IMR-90 (cell line): ENCODE data around the gene MMAB. TPM values are rescaled to one million over a fixed set of nuclear protein-coding genes. Genes with fewer than 3 reads are reported as not detected.

Source experiments
- ATAC-seq: fragments of 200-7000 bp; cut with Tn5 transposase; 2 replicates; pipeline ENCODE4 v1.9.1; 2020; ENCODE audit warnings: low read depth, mild to moderate bottlenecking, moderate library complexity
- BruUV-seq: library from RNA; stranded (reverse); fragments of 400-500 nt; replicated peaks from 2 replicates; lab custom pipeline; 2021; lab: Mats Ljungman, UMichigan
- CTCF ChIA-PET: fragments of 300-600 bp; formaldehyde crosslinking; extraction: SDS; loops from one replicate; lab custom pipeline; 2021; ENCODE audit warnings: antibody characterized with exemption; lab: Yijun Ruan, JAX
- POLR2A ChIA-PET: fragments of 300-600 bp; sonication (Branson Sonifier 250); formaldehyde crosslinking; loops from one replicate; lab custom pipeline; 2022; ENCODE audit warnings: antibody characterized with exemption; ENCODE audit not compliant: unreplicated experiment; lab: Charles Lee
- DNase-seq: peaks from one replicate; pipeline ENCODE4 v3.0.0; 2013
- H2AFZ ChIP-seq: replicated peaks from 2 replicates; pipeline ENCODE3; 2013; ENCODE audit warnings: low read length, mild to moderate bottlenecking; ENCODE audit not compliant: poor library complexity
- H2AK5ac ChIP-seq: 2 replicates; pipeline ENCODE4 v1.6.1; 2013; ENCODE audit warnings: low read depth, low read length, inconsistent platforms
- H2AK9ac ChIP-seq: replicated peaks from 2 replicates; pipeline ENCODE3; 2013; ENCODE audit warnings: mild to moderate bottlenecking, low read depth, low read length, moderate library complexity; ENCODE audit not compliant: poor library complexity
- H2BK120ac ChIP-seq: 2 replicates; pipeline ENCODE4 v1.6.1; 2013; ENCODE audit warnings: low read depth, low read length, inconsistent platforms
- H2BK15ac ChIP-seq: 3 replicates; pipeline ENCODE4 v1.6.1; 2013; ENCODE audit warnings: low read depth, low read length, inconsistent platforms
- H2BK20ac ChIP-seq: 2 replicates; pipeline ENCODE4 v1.6.1; 2013; ENCODE audit warnings: low read depth, mild to moderate bottlenecking, inconsistent platforms, low read length, moderate library complexity
- H2BK5ac ChIP-seq: 2 replicates; pipeline ENCODE4 v1.6.1; 2013; ENCODE audit warnings: mild to moderate bottlenecking, low read depth, low read length, inconsistent platforms; ENCODE audit not compliant: poor library complexity, severe bottlenecking
- H3K14ac ChIP-seq: replicated peaks from 2 replicates; pipeline ENCODE4 v1.6.1; 2013; ENCODE audit warnings: low read depth, low read length, inconsistent platforms
- H3K18ac ChIP-seq: 2 replicates; pipeline ENCODE4 v1.6.1; 2013; ENCODE audit warnings: low read depth, low read length, control low read depth
- H3K23ac ChIP-seq: 2 replicates; pipeline ENCODE4 v1.6.1; 2013; ENCODE audit warnings: low read depth, low read length, inconsistent platforms
- H3K27ac ChIP-seq: 2 replicates; pipeline ENCODE4 v1.5.1; 2013; ENCODE audit warnings: mild to moderate bottlenecking, control low read depth, low read length; ENCODE audit not compliant: insufficient read depth
- H3K27me3 ChIP-seq: 2 replicates; pipeline ENCODE4 v1.6.1; 2013; ENCODE audit warnings: low read length; ENCODE audit not compliant: control insufficient read depth, insufficient read depth
- H3K36me3 ChIP-seq: 2 replicates; pipeline ENCODE4 v1.6.1; 2013; ENCODE audit warnings: low read length, mixed read lengths; ENCODE audit not compliant: control insufficient read depth, insufficient read depth
- H3K4ac ChIP-seq: 2 replicates; pipeline ENCODE4 v1.6.1; 2013; ENCODE audit warnings: low read depth, low read length, inconsistent platforms
- H3K4me1 ChIP-seq: 2 replicates; pipeline ENCODE4 v1.6.1; 2013; ENCODE audit warnings: low read length, mixed read lengths; ENCODE audit not compliant: control insufficient read depth, insufficient read depth
- H3K4me2 ChIP-seq: 2 replicates; pipeline ENCODE4 v1.6.1; 2013; ENCODE audit warnings: low read depth, mild to moderate bottlenecking, control low read depth, low read length, moderate library complexity
- H3K4me3 ChIP-seq: 2 replicates; pipeline ENCODE4 v1.5.1; 2013; ENCODE audit warnings: low read depth, mild to moderate bottlenecking, control low read depth, low read length, moderate library complexity; ENCODE audit not compliant: insufficient read depth
- H3K56ac ChIP-seq: 2 replicates; pipeline ENCODE4 v1.6.1; 2013; ENCODE audit warnings: low read length, inconsistent platforms; ENCODE audit not compliant: insufficient read depth; ENCODE audit errors: extremely low read depth
- H3K79me1 ChIP-seq, 2 experiments: 2 replicates each; pipeline ENCODE4 v1.6.1; 2013; ENCODE audit warnings: low read length in 2 of 2, inconsistent platforms in 1 of 2, low read depth in 1 of 2
- H3K9ac ChIP-seq: 2 replicates; pipeline ENCODE4 v1.6.1; 2013; ENCODE audit warnings: low read depth, low read length, control low read depth
- H3K9me1 ChIP-seq: 2 replicates; pipeline ENCODE4 v1.6.1; 2013; ENCODE audit warnings: low read length, inconsistent platforms; ENCODE audit not compliant: insufficient read depth
- H3K9me3 ChIP-seq: 2 replicates; pipeline ENCODE4 v1.6.1; 2013; ENCODE audit warnings: low read length; ENCODE audit not compliant: control insufficient read depth, insufficient read depth
- H4K20me1 ChIP-seq: 2 replicates; pipeline ENCODE4 v1.6.1; 2013; ENCODE audit warnings: low read length, inconsistent platforms; ENCODE audit not compliant: insufficient read depth
- H4K5ac ChIP-seq: 2 replicates; pipeline ENCODE4 v1.6.1; 2013; ENCODE audit warnings: mild to moderate bottlenecking, low read depth, low read length, control low read depth
- H4K8ac ChIP-seq, 2 experiments: 2 replicates each; pipeline ENCODE4 v1.6.1; 2013; ENCODE audit warnings: low read depth in 2 of 2, low read length in 2 of 2, control low read depth in 1 of 2, inconsistent platforms in 1 of 2
- H4K91ac ChIP-seq: 2 replicates; pipeline ENCODE4 v1.6.1; 2013; ENCODE audit warnings: low read depth, low read length, inconsistent platforms; ENCODE audit not compliant: insufficient read depth
- CEBPB ChIP-seq: IDR thresholded peaks from 2 replicates; pipeline ENCODE4 v1.6.1; 2012; ENCODE audit warnings: low read depth, low read length, improper control_type of control experiment
- CTCF ChIP-seq: conservative IDR thresholded peaks from 2 replicates; pipeline ENCODE4 v1.5.1; 2012; ENCODE audit warnings: mild to moderate bottlenecking, low read depth, low read length, improper control_type of control experiment
- MAZ ChIP-seq: IDR thresholded peaks from 2 replicates; pipeline ENCODE4 v1.6.1; 2012; ENCODE audit warnings: low read depth, mild to moderate bottlenecking, low read length, improper control_type of control experiment, moderate library complexity, borderline replicate concordance
- RAD21 ChIP-seq: IDR thresholded peaks from 2 replicates; pipeline ENCODE4 v1.6.1; 2012; ENCODE audit warnings: low read length, improper control_type of control experiment
- RFX5 ChIP-seq: IDR thresholded peaks from 2 replicates; pipeline ENCODE4 v1.8.0; 2012; ENCODE audit warnings: low read depth, mild to moderate bottlenecking, low read length, moderate library complexity
- SMC3 ChIP-seq: fragments of 150-350 bp; IDR thresholded peaks from 2 replicates; pipeline ENCODE4 v1.6.1; 2016; ENCODE audit warnings: low read depth, mild to moderate bottlenecking, antibody characterized with exemption, low read length, moderate library complexity
- WGBS, 2 experiments: methylation state at CpG; one replicate each; pipeline versions ENCODE4 v1.1.5 to v1.1.7; 2013; ENCODE audit warnings: missing lambda C conversion rate in 2 of 2; ENCODE audit not compliant: insufficient read length in 1 of 2; ENCODE audit errors: extremely low coverage in 2 of 2; 5-methylcytosine and 5-hydroxymethylcytosine counted together
- dilution Hi-C: fragments of 300-500 bp; cut with HindIII; formaldehyde crosslinking; loops from one replicate; pipeline ENCODE4 v1.14.3; 2018; ENCODE audit warnings: low sequenced_read_pairs; ENCODE audit not compliant: unreplicated experiment
- in situ Hi-C: fragments of 300-500 bp; cut with MboI; formaldehyde crosslinking; loops from 3 replicates; pipeline ENCODE4 v1.14.3; 2019; ENCODE audit warnings: low sequenced_read_pairs, inconsistent platforms, mixed read lengths
- intact Hi-C: fragments of 100-400 bp; cut with micrococcal nuclease; formaldehyde crosslinking; loops from 2 replicates; pipeline ENCODE4 v1.10.0; 2022
- polyA plus RNA-seq, 3 experiments: library from polyadenylated mRNA; depleted of rRNA; stranded (reverse); fragments of >200 nt; gene quantifications; 2 replicates each; pipeline ENCODE4 v1.2.3, GENCODE V29; 2012; ENCODE audit warnings: low replicate concordance in 1 of 3
- total RNA-seq: library from RNA; depleted of rRNA; stranded (reverse); fragments of >200 nt; gene quantifications from 2 replicates; pipeline ENCODE4 v1.2.3, GENCODE V29; 2012

Gene MMAB
- total and polyA plus RNA-seq, 2 of the 4 experiments (the other 2 are of a cell fraction) = 16.5 to 16.9 TPM

GRCh38 chr12:109582636-109583035 lies 9.3 kb upstream of the MMAB start:
- CTCF ChIA-PET = no interaction called here
- Histone ChIP-seq H4K91ac (no peak overlapping the region), H3K36me3 (peaks cover 8% of the 10 kb centered on the region), H3K4me2 (no peak overlapping the region), H3K23ac (no peak overlapping the region), H3K9me1 (0 out of 2 replicates have a peak, but pooled peaks cover 10% of the 10 kb centered on the region), H3K4me1 (no peaks in the 10 kb centered on the region), H3K18ac (no peak overlapping the region), H2BK5ac (no peak overlapping the region), H3K4ac (no peak overlapping the region), H3K27me3 (no peaks in the 10 kb centered on the region), H2AK9ac (no peak overlapping the region), H4K20me1 (no peaks in the 10 kb centered on the region), H3K9ac (no peak overlapping the region), H3K9me3 (no peaks in the 10 kb centered on the region), H3K4me3 (no peak overlapping the region), H2BK120ac (no peak overlapping the region), H3K56ac (no peak overlapping the region), H2BK20ac (no peak overlapping the region), H2AK5ac (no peak overlapping the region), H3K27ac (no peak overlapping the region), H4K5ac (no peak overlapping the region), H2BK15ac (no peak overlapping the region), H3K14ac (no peak overlapping the region), H2AFZ (no peak overlapping the region), H3K79me1 (no peaks in the 10 kb centered on the region; a peak in 1 of 4 replicates), H4K8ac (no peak overlapping the region)
- POLR2A ChIA-PET = no interaction called here
- dilution Hi-C loops = no loop called here
- ATAC-seq (no peak), DNase-seq (no peak)
- no CpG with 5 or more reads among the region's 5 CpGs for WGBS, 2 experiments
- intact Hi-C loops = no loop called here
- TF ChIP-seq RFX5 = no peak
- TF ChIP-seq CTCF = no peak
- no peak for TF ChIP-seq MAZ
- TF ChIP-seq SMC3 = no peak
- TF ChIP-seq CEBPB = no peak
- no peak for TF ChIP-seq RAD21
- in situ Hi-C loops = no loop called here
- BruUV-seq = no TSS peak
